Fibroblast of peridontal ligament (primary cell): ENCODE results near the gene CCDC40.

Experiments used
- DNase-seq: peaks from one replicate; pipeline ENCODE4 v3.0.0-alpha.2; 2010; ENCODE audit errors: extremely low read depth

The CCDC40 gene

GRCh38 chr17:80018917-80019651 is 17.4 kb upstream of the CCDC40 start:
- DNase-seq = peak; percentile 30

GRCh38 chr17:80021600-80021999 is 14.8 kb upstream of the CCDC40 start:
- no peak for DNase-seq

GRCh38 chr17:80023481-80024205 is 12.8 kb upstream of the CCDC40 start:
- no peak for DNase-seq

- DNase-seq = no peak
These were observed 12.1 kb upstream of the CCDC40 start for GRCh38 chr17:80024206-80024972.

GRCh38 chr17:80025140-80025539 is 11.3 kb upstream of the CCDC40 start:
- no peak for DNase-seq

GRCh38 chr17:80025796-80026195 is 10.6 kb upstream of the CCDC40 start:
- DNase-seq = no peak

GRCh38 chr17:80026359-80027042 is 9.9 kb upstream of the CCDC40 start:
- DNase-seq = no peak

- no peak for DNase-seq
These were observed 9.4 kb upstream of the CCDC40 start for GRCh38 chr17:80027043-80027435.

GRCh38 chr17:80028030-80028429 is 8.4 kb upstream of the CCDC40 start:
- no peak for DNase-seq

GRCh38 chr17:80029258-80029974 is 7.0 kb upstream of the CCDC40 start:
- peak; percentile 86 for DNase-seq

GRCh38 chr17:80030730-80031410 is 5.6 kb upstream of the CCDC40 start:
- DNase-seq = no peak

GRCh38 chr17:80031691-80032430 is 4.6 kb upstream of the CCDC40 start:
- DNase-seq = no peak

GRCh38 chr17:80032614-80033171 is 3.7 kb upstream of the CCDC40 start:
- no peak for DNase-seq

- DNase-seq = no peak
These were observed 2.6 kb upstream of the CCDC40 start for GRCh38 chr17:80033840-80034239.

- peak; percentile 47 for DNase-seq
These were observed 1.4 kb upstream of the CCDC40 start for GRCh38 chr17:80034791-80035686.

GRCh38 chr17:80035687-80035936 is 830 bp upstream of the CCDC40 start, which contains the start of gene TBC1D16:
TBC1D16 (minus strand) TSS chr17:80035872; CDS start chr17:80013547, 22,325 bp downstream.
- DNase-seq = no peak

GRCh38 chr17:80036715-80037477 is 454 bp downstream of the CCDC40 start:
- peak; percentile 22 for DNase-seq

- no peak for DNase-seq
These were observed 7.5 kb downstream of the CCDC40 start for GRCh38 chr17:80043963-80044362.
